WTC11 (cell line): ENCODE results near the gene TMC5. TPM values are rescaled to one million over a fixed set of nuclear protein-coding genes. Genes with fewer than 3 reads are reported as not detected.
A peak's percentile ranks its signal among the peaks of the same experiment; 100 is the strongest.

Experiments used
- ATAC-seq: fragments of 200-7000 bp; cut with Tn5 transposase; 2 replicates; pipeline ENCODE4 v1.10.0; 2021; ENCODE audit warnings: mild to moderate bottlenecking, moderate library complexity
- CTCF ChIA-PET: fragments of 300-600 bp; sonication (Branson Sonifier 250); formaldehyde crosslinking; loops from one replicate; lab custom pipeline; 2021; ENCODE audit warnings: antibody characterized with exemption; lab: Charles Lee
- POLR2A ChIA-PET: fragments of 350-600 bp; sonication (Branson Sonifier 250); formaldehyde crosslinking; loops from one replicate; lab custom pipeline; 2021; ENCODE audit warnings: antibody characterized with exemption; lab: Charles Lee
- DNase-seq: peaks from one replicate; pipeline ENCODE4 v3.0.0; 2021; ENCODE audit warnings: low spot score
- H3K27ac Mint-ChIP-seq: 2 replicates; pipeline ENCODE4 v1.8.0; 2021; ENCODE audit warnings: mixed read lengths
- H3K27me3 Mint-ChIP-seq: 2 replicates; pipeline ENCODE4 v1.8.0; 2021; ENCODE audit warnings: low read depth, mild to moderate bottlenecking, moderate library complexity, mixed read lengths
- H3K36me3 Mint-ChIP-seq: 2 replicates; pipeline ENCODE4 v1.8.0; 2021; ENCODE audit warnings: mixed read lengths
- H3K4me1 Mint-ChIP-seq: 2 replicates; pipeline ENCODE4 v1.8.0; 2022; ENCODE audit warnings: mixed read lengths
- H3K4me3 Mint-ChIP-seq: 2 replicates; pipeline ENCODE4 v1.8.0; 2021; ENCODE audit warnings: mild to moderate bottlenecking, moderate library complexity, mixed read lengths
- H3K9me3 Mint-ChIP-seq: 2 replicates; pipeline ENCODE4 v1.8.0; 2021; ENCODE audit warnings: mixed read lengths
- ATF6 ChIP-seq: sonication (generic); formaldehyde crosslinking; IDR thresholded peaks from 2 replicates; pipeline ENCODE4 v1.8.1; 2023; ENCODE audit warnings: mild to moderate bottlenecking, missing genetic modification reagents
- CBFB ChIP-seq: sonication (generic); formaldehyde crosslinking; IDR thresholded peaks from 2 replicates; pipeline ENCODE4 v1.8.1; 2022; ENCODE audit warnings: mild to moderate bottlenecking, low read depth, missing genetic modification reagents
- E2F5 ChIP-seq: sonication (generic); formaldehyde crosslinking; IDR thresholded peaks from 2 replicates; pipeline ENCODE4 v1.8.1; 2022; ENCODE audit warnings: mild to moderate bottlenecking, moderate library complexity, missing genetic modification reagents
- FOXK1 ChIP-seq: sonication (generic); formaldehyde crosslinking; IDR thresholded peaks from 2 replicates; pipeline ENCODE4 v1.8.0; 2022; ENCODE audit warnings: mild to moderate bottlenecking, moderate library complexity, missing genetic modification reagents
- HMGXB4 ChIP-seq: sonication (generic); formaldehyde crosslinking; IDR thresholded peaks from 2 replicates; pipeline ENCODE4 v1.8.1; 2023; ENCODE audit warnings: mild to moderate bottlenecking, moderate library complexity, missing genetic modification reagents
- JAZF1 ChIP-seq: fragments of 250-450 bp; sonication (Bioruptor Pico); IDR thresholded peaks from 2 replicates; pipeline ENCODE4 v1.9.0; 2021; ENCODE audit warnings: moderate library complexity, mild to moderate bottlenecking, inconsistent platforms
- JUN ChIP-seq: sonication (generic); formaldehyde crosslinking; IDR thresholded peaks from 2 replicates; pipeline ENCODE4 v1.8.0; 2023; ENCODE audit warnings: mild to moderate bottlenecking, missing genetic modification reagents
- NR1H2 ChIP-seq: sonication (generic); formaldehyde crosslinking; IDR thresholded peaks from 2 replicates; pipeline ENCODE4 v1.9.0; 2021; ENCODE audit warnings: mild to moderate bottlenecking, moderate library complexity, missing genetic modification reagents
- PRDM15 ChIP-seq: sonication (generic); formaldehyde crosslinking; IDR thresholded peaks from 2 replicates; pipeline ENCODE4 v1.8.0; 2022; ENCODE audit warnings: missing genetic modification reagents
- RELA ChIP-seq: sonication (generic); formaldehyde crosslinking; IDR thresholded peaks from 2 replicates; pipeline ENCODE4 v1.8.1; 2022; ENCODE audit warnings: missing genetic modification reagents, mild to moderate bottlenecking, borderline replicate concordance
- SMAD4 ChIP-seq: sonication (generic); formaldehyde crosslinking; IDR thresholded peaks from 2 replicates; pipeline ENCODE4 v1.8.0; 2022; ENCODE audit warnings: mild to moderate bottlenecking, missing genetic modification reagents
- USF1 ChIP-seq: sonication (generic); formaldehyde crosslinking; IDR thresholded peaks from 2 replicates; pipeline ENCODE4 v1.8.0; 2022; ENCODE audit warnings: mild to moderate bottlenecking, missing genetic modification reagents
- ZNF121 ChIP-seq: sonication (generic); formaldehyde crosslinking; IDR thresholded peaks from 2 replicates; pipeline ENCODE4 v1.8.0; 2023; ENCODE audit warnings: missing genetic modification reagents
- total RNA-seq: library from RNA; stranded (reverse); gene quantifications from 3 replicates; pipeline ENCODE4 v1.2.3, GENCODE V29; 2021
- TF ChIP-seq, protein P1 (sequence below): sonication (generic); formaldehyde crosslinking; IDR thresholded peaks from 2 replicates; pipeline ENCODE4 v1.8.0; 2022; ENCODE audit warnings: mild to moderate bottlenecking, missing genetic modification reagents
- TF ChIP-seq, protein P2 (sequence below): fragments of 250-450 bp; sonication (Bioruptor Pico); IDR thresholded peaks from 2 replicates; pipeline ENCODE4 v2.1.2; 2022; ENCODE audit warnings: mild to moderate bottlenecking, moderate library complexity
- TF ChIP-seq, protein P3 (sequence below): sonication (generic); formaldehyde crosslinking; IDR thresholded peaks from 2 replicates; pipeline ENCODE4 v1.8.1; 2022; ENCODE audit warnings: low read depth, missing genetic modification reagents, borderline replicate concordance
- TF ChIP-seq, protein P4 (sequence below): sonication (generic); formaldehyde crosslinking; conservative IDR thresholded peaks from 2 replicates; pipeline ENCODE4 v1.8.1; 2022; ENCODE audit warnings: mild to moderate bottlenecking, missing genetic modification reagents

The TMC5 gene
- total RNA-seq, 1 experiment from 2014 or later = 3.1 TPM

GRCh38 chr16:19525385-19525723 is 107.7 kb downstream of the TMC5 start:
- Mint-ChIP-seq H3K4me3 (peak overlapping the region; percentile 94), H3K36me3 (peaks cover 18% of the 10 kb centered on the region), H3K4me1 (peaks cover 41% of the 10 kb centered on the region), H3K27me3 (no peaks in the 10 kb centered on the region), H3K9me3 (no peaks in the 10 kb centered on the region), H3K27ac (0 out of 2 replicates have a peak overlapping the region, but pooled peaks have one; percentile 41)
- ChIA-PET POLR2A (interaction anchor here (2.6 kb wide), 1 partner anchor 30 kb away, joined by 23 read pairs; the partner anchor contains the start of gene VPS35L), CTCF (interaction anchor here (0.6 to 3.1 kb wide), 4 partner anchors 13 to 98 kb away, joined by 3 to 28 read pairs (median 8); partner anchors contain the start of gene VPS35L)
- ATAC-seq = no peak
- TF ChIP-seq RELA (CRISPR knock-in tag) (no peak), NR1H2 (CRISPR knock-in tag) (no peak), E2F5 (no peak), PRDM15 (CRISPR knock-in tag) (no peak), JUN (CRISPR knock-in tag) (no peak), ATF6 (CRISPR knock-in tag) (no peak), FOXK1 (CRISPR knock-in tag) (no peak), USF1 (CRISPR knock-in tag) (no peak)
- TF ChIP-seq, protein P1, sequence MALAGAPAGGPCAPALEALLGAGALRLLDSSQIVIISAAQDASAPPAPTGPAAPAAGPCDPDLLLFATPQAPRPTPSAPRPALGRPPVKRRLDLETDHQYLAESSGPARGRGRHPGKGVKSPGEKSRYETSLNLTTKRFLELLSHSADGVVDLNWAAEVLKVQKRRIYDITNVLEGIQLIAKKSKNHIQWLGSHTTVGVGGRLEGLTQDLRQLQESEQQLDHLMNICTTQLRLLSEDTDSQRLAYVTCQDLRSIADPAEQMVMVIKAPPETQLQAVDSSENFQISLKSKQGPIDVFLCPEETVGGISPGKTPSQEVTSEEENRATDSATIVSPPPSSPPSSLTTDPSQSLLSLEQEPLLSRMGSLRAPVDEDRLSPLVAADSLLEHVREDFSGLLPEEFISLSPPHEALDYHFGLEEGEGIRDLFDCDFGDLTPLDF (CRISPR knock-in tag) = no peak
- TF ChIP-seq, protein P2, sequence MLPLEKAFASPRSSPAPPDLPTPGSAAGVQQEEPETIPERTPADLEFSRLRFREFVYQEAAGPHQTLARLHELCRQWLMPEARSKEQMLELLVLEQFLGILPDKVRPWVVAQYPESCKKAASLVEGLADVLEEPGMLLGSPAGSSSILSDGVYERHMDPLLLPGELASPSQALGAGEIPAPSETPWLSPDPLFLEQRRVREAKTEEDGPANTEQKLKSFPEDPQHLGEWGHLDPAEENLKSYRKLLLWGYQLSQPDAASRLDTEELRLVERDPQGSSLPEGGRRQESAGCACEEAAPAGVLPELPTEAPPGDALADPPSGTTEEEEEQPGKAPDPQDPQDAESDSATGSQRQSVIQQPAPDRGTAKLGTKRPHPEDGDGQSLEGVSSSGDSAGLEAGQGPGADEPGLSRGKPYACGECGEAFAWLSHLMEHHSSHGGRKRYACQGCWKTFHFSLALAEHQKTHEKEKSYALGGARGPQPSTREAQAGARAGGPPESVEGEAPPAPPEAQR (CRISPR knock-in tag) = no peak
- DNase-seq = no peak

DNA sequence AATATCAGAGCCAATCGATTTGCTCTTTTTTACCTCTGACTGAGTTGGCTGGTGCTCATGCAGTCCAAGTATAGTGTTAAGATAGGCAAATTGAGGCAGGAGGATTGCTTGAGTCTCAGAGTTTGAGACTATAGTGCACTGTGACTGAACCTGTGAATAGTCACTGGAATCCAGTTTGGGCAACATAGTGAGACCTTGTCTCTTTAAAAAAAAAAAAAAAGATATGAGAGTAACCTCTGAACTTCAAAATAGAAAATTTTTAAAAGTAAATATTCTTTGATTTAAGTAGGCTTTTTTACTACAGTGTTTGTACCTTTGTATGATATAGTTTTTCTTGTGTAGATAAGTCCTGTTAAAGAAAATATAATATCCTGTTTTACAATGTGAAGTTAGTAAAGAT is 109.5 kb downstream of the TMC5 start:
- no peak overlapping the region for H3K27ac Mint-ChIP-seq
- CTCF ChIA-PET = no interaction called here
- no peaks in the 10 kb centered on the region for H3K9me3 Mint-ChIP-seq
- TF ChIP-seq SMAD4 (CRISPR knock-in tag) = no peak
- TF ChIP-seq JAZF1 (CRISPR knock-in tag) = no peak
- TF ChIP-seq, protein P3, sequence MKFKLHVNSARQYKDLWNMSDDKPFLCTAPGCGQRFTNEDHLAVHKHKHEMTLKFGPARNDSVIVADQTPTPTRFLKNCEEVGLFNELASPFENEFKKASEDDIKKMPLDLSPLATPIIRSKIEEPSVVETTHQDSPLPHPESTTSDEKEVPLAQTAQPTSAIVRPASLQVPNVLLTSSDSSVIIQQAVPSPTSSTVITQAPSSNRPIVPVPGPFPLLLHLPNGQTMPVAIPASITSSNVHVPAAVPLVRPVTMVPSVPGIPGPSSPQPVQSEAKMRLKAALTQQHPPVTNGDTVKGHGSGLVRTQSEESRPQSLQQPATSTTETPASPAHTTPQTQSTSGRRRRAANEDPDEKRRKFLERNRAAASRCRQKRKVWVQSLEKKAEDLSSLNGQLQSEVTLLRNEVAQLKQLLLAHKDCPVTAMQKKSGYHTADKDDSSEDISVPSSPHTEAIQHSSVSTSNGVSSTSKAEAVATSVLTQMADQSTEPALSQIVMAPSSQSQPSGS (CRISPR knock-in tag) = no peak
- no peak for TF ChIP-seq HMGXB4 (CRISPR knock-in tag)
- TF ChIP-seq CBFB (CRISPR knock-in tag) = no peak
- TF ChIP-seq, protein P4, sequence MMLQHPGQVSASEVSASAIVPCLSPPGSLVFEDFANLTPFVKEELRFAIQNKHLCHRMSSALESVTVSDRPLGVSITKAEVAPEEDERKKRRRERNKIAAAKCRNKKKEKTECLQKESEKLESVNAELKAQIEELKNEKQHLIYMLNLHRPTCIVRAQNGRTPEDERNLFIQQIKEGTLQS (CRISPR knock-in tag) = no peak
- no peak for TF ChIP-seq ZNF121 (CRISPR knock-in tag)
- POLR2A ChIA-PET = no interaction called here
- peaks cover 19% of the 10 kb centered on the region for H3K36me3 Mint-ChIP-seq
- ATAC-seq (no peak), DNase-seq (no peak)
- H3K4me1 Mint-ChIP-seq = peaks cover 30% of the 10 kb centered on the region
- H3K27me3 Mint-ChIP-seq = no peaks in the 10 kb centered on the region
- no peak overlapping the region for H3K4me3 Mint-ChIP-seq
